RKO (cell line): Measurements from ENCODE around the gene LRGUK.

Source experiments
- DNase-seq: peaks from one replicate; pipeline ENCODE4 v3.0.0-alpha.2; 2016; ENCODE audit warnings: low spot score

Gene LRGUK

GRCh38 chr7:134301592-134301991 is 174.5 kb downstream of the LRGUK start:
- DNase-seq, result no peak

GRCh38 chr7:134302120-134302519 is 175.0 kb downstream of the LRGUK start:
- no peak for DNase-seq

GRCh38 chr7:134307320-134307719 is 180.2 kb downstream of the LRGUK start:
- DNase-seq, result no peak

- DNase-seq, result no peak
Measured at GRCh38 chr7:134308548-134308947, 181.4 kb downstream of the LRGUK start.

GRCh38 chr7:134311807-134312206 is 184.7 kb downstream of the LRGUK start:
- DNase-seq, result no peak

GRCh38 chr7:134312717-134313116 is 185.6 kb downstream of the LRGUK start:
- no peak for DNase-seq

- DNase-seq, result no peak
Measured at GRCh38 chr7:134313543-134313942, 186.4 kb downstream of the LRGUK start.
